DMS153 treated with DMSO at 0.1 percent for 48 hours (cell line): Measurements from ENCODE around the gene ATG101.
A peak's percentile ranks its signal among the peaks of the same experiment; 100 is the strongest.

Experiments
- DNase-seq: peaks from one replicate; lab custom pipeline; 2025; ENCODE audit not compliant: unreplicated experiment; lab: John Stamatoyannopoulos, UW

Gene ATG101

DNA sequence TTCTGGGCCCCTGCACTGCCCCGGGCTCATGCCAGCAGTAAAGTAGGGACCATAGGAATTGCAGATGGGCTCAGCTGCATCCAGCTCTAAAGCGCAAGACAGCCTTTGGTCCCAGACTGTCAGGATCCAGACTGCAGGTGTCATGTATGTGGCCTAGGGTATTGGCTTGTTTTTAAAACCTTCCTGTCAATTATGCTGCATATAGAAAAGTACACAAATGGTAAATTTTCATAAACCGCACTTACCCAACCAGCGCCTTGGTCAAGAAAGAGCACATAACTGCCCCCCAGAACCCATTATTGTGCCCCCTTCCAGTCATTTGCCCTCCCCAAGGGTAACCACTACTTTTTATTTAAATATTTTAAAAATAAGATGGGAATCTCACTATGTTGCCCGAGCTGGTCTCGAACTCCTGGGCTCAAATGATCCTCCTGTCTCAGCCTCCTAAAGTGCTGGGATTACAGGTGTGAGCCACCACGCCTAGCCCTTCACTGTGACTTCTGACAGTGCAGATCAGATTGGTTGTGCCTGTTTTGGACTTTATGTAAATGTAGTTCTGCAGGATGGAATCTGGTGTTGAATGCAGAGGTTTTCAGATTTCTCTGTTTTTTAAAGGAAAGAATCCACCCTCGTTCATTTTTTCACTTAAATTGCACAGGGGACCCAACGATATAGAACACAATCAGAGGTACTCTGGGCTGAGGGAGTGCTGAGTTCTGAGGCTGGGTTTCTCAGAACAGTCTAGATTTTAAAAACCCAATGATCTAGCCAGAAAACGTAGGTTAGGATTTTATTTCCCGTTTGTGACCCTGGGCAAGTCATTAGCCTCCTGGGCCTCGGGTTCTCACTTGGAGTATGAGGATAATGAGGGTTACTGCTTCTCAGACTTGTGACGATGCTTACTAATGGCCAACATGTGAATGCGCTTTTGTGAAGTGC, 11.9 kb upstream of the ATG101 start:
- DNase-seq, result no peak

DNA sequence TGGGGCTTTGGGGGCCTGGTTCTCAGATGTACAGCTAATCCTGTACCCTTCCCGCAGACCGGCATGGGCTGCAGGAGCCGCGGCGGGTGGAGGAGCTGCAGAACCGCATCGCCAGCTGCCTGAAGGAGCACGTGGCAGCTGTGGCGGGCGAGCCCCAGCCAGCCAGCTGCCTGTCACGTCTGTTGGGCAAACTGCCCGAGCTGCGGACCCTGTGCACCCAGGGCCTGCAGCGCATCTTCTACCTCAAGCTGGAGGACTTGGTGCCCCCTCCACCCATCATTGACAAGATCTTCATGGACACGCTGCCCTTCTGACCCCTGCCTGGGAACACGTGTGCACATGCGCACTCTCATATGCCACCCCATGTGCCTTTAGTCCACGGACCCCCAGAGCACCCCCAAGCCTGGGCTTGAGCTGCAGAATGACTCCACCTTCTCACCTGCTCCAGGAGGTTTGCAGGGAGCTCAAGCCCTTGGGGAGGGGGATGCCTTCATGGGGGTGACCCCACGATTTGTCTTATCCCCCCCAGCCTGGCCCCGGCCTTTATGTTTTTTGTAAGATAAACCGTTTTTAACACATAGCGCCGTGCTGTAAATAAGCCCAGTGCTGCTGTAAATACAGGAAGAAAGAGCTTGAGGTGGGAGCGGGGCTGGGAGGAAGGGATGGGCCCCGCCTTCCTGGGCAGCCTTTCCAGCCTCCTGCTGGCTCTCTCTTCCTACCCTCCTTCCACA, 11.0 kb upstream of the ATG101 start:
- peak; percentile 28 for DNase-seq

DNA sequence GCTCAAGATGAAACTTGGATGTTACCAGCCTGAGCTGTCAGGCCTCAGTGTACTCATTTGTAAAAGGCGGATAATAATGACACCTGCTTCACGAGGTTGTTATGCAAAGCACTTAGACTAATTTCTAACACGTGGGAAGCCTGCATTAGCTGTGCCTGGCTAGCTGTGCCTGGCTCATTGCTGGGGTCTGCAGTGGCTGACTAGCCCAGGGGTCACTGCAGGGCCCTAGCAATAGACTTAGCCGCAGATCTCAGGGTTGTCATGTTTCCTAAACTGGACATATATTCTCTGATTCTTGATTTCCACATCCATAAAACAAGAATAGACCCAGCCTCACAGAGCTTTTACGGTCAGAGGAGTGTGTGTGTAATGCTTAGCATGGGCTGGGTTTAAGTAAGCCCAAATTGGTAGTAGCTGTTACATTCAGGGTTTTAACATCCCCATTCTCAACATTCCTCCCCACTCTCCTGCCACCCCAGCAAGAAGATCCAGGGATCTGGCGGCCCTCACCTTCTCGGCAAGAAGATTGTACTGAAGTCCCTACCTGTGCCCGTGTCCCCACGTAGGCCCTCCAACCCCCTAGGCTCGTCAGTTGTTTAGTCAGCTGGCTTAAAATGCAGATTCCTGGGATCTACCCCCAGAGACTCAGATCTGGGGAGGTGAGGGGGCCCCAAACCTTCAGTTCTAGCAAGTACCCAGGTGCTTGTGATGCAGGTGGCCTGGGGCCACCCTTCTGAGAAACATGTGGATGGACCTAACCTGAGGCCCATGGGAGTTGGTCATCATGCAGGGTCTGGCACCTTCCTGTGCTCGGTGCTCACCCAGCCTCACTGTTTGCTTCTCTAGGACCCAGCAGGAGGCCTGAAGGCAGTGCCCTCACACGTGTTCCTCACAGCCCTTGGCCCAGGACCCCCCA, 9.9 kb upstream of the ATG101 start:
- DNase-seq, result no peak

DNA sequence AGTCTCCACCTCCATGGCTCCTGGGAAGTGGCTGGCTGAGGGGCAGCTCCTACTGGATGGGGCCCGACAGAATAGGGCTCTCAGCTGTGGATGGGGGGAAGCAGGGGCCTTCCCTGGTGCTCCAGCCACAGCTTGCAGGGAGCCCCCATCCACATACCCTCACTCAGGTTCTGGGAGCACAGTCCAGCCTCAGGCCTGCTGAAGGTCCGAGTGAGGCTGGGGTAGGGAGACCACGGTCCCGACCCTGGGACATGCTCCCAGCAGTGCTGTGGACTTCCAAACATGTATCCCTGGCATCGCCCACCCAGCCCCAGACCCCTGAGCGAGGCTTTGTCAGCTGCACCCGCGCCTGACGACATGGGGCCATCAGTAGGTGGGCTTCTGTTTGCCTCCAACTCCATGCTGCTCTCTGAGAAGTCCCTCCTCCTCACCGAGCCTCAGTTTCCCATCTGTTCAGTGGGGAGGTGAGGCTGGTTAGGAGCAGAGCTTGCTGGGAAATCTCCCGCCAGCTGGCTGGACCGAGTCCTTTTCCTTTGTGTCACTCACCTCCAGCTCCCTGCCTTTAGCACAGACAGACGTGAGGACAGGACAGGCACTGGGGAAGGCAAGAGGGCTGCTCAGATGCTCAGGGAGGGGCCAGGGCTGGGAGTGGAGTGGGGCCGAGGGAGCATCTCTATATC, 9.1 kb upstream of the ATG101 start:
- DNase-seq, result no peak

DNA sequence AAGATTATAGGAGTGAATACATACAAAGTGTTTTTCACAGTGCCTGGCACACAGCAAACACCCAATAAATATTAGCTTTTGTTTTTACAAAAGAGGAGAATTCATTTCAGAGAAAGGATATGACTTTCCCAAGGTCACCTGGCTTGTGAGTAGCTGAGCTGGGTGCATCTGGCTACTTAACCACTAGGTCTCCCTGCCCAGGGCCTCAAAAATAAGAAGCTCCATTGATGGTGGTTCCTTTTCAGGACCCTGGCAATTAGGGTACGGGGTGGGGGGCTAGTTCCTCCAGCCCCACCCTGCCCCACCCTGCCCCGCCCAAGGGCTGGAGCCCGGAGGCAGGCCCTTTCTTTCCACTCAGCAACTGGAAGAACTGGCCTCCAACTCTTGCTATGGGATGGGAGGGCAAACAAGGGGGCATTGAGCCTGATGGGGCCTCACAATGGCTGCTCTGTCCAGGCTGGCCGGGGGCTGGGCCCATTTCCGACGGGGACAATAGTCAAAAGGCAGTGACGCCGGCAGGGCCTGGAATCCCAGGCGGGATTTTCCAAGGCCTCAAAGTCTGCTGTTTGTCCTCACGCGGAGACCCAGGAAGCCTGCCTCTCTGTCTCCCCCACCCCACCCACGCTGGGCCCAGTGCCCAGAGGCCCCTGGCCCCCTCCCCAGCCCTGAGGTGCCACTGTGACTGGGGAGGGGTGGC, 8.2 kb upstream of the ATG101 start:
- no peak for DNase-seq

DNA sequence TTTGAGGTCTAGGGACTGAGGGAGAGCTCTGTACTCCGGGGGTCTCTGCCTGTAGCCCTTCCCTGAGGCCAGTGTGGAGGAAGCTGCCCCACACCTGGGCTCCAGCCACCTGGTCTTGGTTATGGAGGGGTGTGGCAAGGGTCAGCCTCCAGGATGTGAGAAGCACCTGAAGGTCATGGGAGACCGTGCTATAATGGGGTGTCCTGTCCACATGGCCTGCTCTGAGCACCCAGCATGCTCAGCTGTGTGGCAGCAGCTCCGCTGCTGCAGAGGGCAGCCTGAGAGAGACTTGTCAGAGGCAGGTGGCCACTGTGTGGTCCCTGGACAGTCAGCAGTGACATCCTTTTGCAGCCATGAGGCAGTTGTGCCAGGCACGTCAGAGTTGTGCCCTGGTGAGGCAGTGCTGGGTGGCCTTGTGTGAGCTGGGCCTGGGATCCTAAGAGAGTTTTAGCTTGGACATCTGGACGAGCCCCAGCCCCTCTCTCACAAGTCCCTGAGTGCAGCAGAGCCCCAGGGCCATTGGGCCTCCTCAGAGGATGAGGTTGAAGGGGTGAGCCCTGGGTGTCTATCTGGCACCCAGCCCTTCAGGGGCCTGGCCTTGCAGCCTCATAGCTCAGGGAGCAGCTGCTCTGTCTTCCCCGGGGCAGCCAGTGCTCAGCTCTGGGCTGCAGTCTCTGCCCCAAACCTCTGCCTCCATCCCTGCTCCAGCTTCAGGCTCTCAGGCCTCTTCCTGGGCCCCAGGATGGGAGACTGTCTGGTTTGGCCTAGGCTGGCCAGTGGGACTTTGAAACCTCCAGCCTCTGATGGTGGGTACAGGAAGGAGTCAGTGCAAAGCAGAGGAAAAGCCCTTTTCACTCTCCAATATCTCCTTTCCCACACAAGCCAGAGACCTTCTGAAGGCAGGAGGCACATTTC, 7.4 kb upstream of the ATG101 start:
- no peak for DNase-seq

DNA sequence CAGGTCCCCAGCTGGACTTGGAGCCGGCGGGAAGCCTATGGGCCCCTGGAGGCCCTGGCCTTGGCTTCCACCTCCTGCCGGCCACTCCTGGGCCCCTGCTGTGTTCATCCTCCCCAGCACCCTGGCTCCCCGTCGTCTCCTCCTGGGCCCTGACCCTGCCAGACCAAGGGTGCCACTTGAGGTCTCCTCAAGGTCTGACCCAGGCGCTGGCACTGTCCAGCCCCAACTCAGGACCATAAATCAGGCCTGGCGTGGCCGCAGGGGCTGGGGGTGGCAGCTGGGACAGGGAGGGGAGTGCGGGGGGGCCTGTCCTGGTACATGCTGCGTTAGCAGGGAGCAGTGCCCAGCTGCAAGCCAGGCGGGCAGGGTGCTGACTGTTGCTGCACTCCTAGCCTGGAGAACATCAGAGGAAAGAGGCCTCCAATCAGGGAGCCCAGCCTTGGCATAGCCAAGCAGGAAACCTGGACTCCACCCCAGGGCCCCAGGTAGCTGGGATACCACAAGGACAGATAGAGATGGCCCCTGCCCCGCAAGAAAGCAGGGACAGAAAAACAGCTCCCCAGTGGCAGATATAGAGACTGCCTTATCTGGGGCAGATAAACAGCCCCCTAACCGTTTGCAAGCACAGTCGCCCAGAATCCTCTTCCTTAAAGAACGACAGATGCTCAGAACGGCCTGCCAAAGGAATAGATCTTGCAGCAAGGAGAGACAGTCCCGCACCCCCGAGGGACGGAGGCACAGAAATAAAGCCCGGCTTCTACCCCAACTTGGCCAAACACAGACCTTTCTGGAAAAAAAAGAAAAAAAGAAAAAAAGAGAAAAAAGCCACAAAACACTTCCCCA, 6.5 kb upstream of the ATG101 start:
- DNase-seq, result no peak

DNA sequence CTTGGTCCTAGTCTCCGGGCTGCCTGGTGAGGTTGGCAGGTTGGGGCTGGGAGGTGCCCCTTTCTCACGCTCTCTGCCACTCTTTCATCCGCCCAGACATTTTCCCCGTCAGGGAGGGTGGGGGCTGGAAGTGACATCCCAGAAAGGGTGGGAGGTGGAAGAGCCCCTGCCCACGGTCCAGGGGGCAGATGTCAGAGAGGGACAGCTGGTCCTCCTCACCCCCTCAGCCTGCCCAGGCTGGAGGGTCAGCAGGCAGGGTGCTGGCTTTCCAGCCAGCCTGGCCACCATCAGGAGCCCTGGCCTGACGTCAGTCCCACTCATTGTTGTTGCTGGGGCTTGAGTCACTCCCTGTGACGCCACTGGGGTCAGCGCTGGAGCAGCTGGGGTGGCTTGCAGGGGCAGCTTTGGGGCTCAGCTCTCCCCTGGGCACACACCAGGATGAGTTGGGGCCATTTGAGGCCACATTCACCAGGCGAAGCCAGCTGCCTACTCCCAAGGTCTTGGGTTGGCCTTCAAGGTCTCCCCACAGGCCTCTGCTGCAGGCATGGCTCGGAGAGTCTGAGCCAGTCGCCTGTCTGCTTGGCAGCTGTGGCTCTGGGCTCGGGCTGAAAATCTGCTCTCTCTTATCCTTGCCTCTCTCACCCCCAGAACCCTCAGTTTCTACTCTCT, 5.7 kb upstream of the ATG101 start:
- no peak for DNase-seq

DNA sequence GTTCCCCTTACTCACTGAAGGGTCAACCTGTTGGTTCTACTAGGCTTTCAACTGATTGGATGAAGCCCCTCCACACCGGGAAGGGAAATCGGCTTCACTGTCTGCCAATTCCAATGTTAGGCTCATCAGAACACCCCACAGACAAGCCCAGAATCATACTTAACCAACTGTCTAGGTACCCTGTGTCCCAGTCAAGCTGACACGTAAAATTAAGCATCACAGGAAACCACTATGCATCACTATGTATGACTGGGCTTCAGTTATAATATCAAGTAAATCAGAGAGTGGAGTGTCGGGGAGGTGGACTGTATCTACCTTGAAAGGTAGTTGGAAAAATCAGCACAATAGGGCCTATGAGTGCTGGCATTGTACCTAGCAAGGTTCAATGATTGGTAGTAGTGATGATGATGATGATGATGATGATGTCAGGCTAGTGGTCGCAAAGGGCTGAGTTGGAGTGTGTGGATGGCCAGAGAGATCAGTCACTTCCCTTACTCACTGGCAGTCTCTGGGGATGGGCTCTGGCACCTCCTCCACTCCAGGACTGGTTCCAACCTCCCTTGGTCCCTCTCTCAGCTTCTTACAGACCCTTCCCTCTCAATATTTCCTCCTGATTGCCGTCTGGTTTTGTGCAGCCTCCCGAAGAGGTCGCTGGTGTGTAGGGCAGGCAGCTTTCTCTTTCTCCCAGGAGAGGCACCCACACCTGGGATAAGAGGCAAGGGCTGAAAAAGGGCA, 3.3 kb upstream of the ATG101 start:
- no peak for DNase-seq

DNA sequence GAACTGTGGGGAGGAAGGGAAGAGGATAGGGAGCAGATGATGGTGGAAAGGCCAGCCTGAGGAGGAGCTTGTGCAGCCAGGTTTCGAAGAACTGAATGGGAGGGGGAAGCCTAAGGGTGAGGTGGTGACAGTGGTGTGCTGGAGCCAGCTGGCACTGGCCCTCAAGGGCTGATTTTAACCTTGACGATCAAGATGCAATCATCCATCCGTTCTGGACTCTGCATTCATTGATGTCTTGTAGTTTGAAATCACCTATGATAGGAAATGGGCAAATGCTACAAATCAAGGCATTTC, 2.8 kb upstream of the ATG101 start:
- DNase-seq, result no peak

DNA sequence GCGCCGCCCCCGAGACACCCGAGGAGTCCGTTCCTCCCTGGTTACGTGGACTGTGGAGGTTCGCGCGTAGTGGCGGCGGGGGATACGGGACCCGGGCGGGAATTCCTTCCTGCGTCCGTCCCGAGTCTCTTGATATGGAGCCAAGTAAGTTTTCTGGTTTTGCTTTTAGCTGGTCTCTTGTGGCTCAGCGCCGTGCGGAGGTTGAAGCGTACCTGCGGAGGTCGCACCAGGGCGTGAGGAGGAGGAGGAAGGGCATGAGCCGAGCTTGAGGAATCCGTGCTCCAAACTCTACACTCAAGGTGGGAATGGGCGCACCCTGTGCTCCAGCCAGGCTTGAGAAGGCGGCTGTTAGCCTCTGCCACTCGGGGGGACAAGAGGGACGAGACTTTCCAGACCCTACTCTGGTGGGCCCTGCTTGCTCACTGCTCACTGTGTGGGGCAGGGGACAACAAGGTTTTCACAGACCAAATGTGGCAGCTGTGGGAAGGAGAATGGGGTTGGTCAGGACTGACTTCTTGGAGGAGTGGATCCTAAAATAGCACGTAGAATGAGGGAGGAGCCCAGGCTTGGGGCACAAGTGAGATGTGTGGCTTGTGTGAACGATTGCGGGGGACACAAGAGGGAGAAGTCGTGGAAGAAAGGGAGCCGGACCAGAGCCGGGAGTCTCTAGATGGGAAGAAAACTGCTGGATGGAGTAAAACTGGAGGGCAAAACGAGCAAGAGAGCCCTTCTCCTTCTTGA, 577 bp downstream of the ATG101 start:
- no peak for DNase-seq

DNA sequence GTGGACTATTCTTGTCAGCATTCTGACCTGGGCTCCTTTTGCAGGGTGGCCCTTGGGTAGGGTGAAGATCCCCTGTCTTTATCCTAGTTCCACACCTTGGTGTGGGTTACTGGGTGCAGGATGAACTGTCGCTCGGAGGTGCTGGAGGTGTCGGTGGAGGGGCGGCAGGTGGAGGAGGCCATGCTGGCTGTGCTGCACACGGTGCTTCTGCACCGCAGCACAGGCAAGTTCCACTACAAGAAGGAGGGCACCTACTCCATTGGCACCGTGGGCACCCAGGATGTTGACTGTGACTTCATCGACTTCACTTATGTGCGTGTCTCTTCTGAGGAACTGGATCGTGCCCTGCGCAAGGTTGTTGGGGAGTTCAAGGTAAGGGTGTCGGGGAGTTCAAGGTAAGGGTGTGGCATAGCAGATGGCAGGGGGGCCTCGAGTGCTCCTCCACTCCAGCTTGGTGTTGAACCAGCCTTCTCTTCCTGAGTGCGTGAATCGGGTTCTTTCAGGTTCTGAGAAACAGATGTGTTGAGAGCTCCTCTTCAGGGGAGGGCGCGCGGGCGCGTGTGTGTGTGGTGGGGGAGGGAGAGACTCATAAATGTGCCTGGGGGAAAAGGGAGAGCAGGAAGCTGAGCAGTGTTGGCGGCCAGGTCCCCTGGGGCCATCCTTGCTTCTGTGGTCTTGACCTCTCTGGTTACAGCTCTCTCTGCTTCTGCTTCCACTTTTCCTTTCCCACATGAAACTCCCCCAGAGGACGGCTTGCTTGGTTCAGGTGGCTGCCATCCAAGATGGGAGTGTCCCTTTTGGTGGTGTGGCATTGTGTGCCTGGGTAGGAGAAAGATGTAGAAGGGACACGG, 4.0 kb downstream of the ATG101 start:
- DNase-seq, result peak; percentile 80

DNA sequence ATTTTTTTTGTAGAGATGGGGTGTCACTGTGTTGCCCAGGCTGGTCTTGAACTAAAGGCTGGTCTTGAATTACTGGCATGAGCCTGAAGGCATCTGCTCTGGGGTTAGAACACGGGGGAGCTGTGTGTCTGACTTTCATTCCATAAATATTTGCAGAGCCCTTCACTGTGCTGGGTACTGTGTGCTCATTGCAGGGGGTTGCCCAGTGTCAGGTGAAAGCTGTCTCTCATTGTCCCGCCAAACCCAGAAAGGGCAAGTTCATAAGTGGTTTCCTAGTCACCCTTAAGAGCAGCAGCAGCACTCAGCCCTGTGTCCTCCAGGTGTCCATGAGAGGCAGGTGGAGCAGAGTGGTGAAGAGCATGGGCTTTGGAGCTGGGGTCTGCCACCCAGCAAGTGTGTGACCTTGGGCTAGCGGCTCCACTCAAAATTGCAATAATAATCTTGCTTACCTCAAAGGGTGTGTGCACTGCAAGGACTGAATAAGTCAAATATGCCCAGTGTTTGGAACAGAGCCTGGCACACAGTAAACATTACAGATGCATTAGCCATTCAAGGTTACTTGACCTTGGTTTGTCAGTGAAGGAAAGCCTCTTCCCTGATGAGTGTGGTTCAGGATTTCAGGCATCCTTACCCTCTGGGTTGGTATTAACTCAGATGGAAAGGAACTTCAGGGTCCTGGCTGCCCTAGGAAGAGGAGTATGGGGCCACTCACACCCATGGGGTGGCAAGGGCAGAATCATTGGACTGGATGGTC, 5.4 kb downstream of the ATG101 start:
- no peak for DNase-seq

DNA sequence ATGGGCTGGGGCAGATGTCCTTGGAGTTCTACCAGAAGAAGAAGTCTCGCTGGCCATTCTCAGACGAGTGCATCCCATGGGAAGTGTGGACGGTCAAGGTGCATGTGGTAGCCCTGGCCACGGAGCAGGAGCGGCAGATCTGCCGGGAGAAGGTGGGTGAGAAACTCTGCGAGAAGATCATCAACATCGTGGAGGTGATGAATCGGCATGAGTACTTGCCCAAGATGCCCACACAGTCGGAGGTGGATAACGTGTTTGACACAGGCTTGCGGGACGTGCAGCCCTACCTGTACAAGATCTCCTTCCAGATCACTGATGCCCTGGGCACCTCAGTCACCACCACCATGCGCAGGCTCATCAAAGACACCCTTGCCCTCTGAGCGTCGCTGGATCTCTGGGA, 7.0 kb downstream of the ATG101 start:
- DNase-seq, result no peak

DNA sequence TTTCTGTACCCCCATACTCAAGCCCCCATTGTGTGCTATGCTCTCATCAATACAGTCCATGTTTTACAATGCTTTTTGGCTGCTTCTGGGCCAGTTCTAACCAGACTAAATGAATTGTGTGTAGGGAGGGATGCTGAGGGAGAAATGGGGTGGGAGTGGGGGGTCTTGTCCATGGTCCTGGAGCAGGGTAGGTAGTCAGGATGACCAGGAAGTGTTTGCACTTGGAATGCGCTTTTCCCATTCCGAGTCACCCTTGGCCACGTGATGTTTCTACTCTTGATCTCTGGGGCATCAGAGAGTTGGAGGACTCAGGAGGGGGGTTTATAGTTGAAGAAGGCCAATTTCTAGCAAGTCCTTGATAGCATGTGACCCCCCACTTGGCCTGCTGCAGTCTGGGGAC, 8.5 kb downstream of the ATG101 start:
- DNase-seq, result no peak
